Spleen (tissue), 11 donors: Measurements from ENCODE around the gene ADSS2. TPM values are rescaled to one million over a fixed set of nuclear protein-coding genes. Genes with fewer than 3 reads are reported as not detected.

Experiments
- DNase-seq: peaks from one replicate; pipeline ENCODE4 v3.0.0-alpha.2; 2020
- H3K27ac ChIP-seq, 8 donors: fragments of 200-600 bp; sonication (generic) in 7 of 8; 1 replicate in 4 of 8; 2 replicates in 4 of 8; pipeline versions ENCODE4 v1.5.0 to v1.8.0; 2016 to 2021; ENCODE audit warnings: inconsistent platforms in 4 of 8, mild to moderate bottlenecking in 4 of 8, moderate library complexity in 1 of 8
- H3K27me3 ChIP-seq, 7 donors: fragments of 200-600 bp; sonication (generic) in 6 of 7; replicated peaks in 1 of 7; 1 replicate in 4 of 7; 2 replicates in 3 of 7; pipeline versions ENCODE4 v1.5.0 to v1.8.0; 2016 to 2021; ENCODE audit warnings: inconsistent platforms in 3 of 7, mild to moderate bottlenecking in 1 of 7
- H3K36me3 ChIP-seq, 6 donors: fragments of 200-600 bp; sonication (generic) in 5 of 6; 1 replicate in 4 of 6; 2 replicates in 2 of 6; pipeline versions ENCODE4 v1.5.0 to v1.8.0; 2016 to 2021; ENCODE audit warnings: inconsistent platforms in 2 of 6
- H3K4me1 ChIP-seq, 6 donors: fragments of 200-600 bp; sonication (generic) in 5 of 6; 1 replicate in 3 of 6; 2 replicates in 3 of 6; pipeline versions ENCODE4 v1.5.0 to v1.8.0; 2016 to 2021; ENCODE audit warnings: inconsistent platforms in 3 of 6
- H3K4me3 ChIP-seq, 8 donors: fragments of 200-600 bp; sonication (generic) in 7 of 8; 1 replicate in 4 of 8; 2 replicates in 4 of 8; pipeline versions ENCODE4 v1.5.0 to v1.8.0; 2016 to 2021; ENCODE audit warnings: inconsistent platforms in 4 of 8, mild to moderate bottlenecking in 4 of 8, moderate library complexity in 2 of 8
- H3K9me3 ChIP-seq, 8 donors: fragments of 200-600 bp; sonication (generic) in 7 of 8; 1 replicate in 4 of 8; 2 replicates in 4 of 8; pipeline versions ENCODE4 v1.5.0 to v1.8.0; 2016 to 2021; ENCODE audit warnings: inconsistent platforms in 4 of 8
- CTCF ChIP-seq, 11 experiments: fragments of 200-600 bp in 7 of 11; fragments of 450-650 bp in 4 of 11; sonication (generic) in 4 of 11; IDR thresholded peaks in 8 of 11; conservative IDR thresholded peaks in 3 of 11; 1 replicate in 7 of 11; 2 replicates in 4 of 11; pipeline versions ENCODE4 v1.4.0 to v1.8.0; 2016 to 2021; ENCODE audit warnings: antibody characterized with exemption in 11 of 11, inconsistent platforms in 4 of 11, mild to moderate bottlenecking in 1 of 11
- POLR2A ChIP-seq, 3 donors: fragments of 450-650 bp; IDR thresholded peaks; one replicate each; pipeline ENCODE4 v1.5.1; 2017; ENCODE audit warnings: antibody characterized with exemption in 3 of 3, mild to moderate bottlenecking in 1 of 3
- POLR2AphosphoS5 ChIP-seq, 3 donors: sonication (generic); formaldehyde crosslinking; IDR thresholded peaks; one replicate each; pipeline ENCODE4 v1.5.1; 2017; ENCODE audit warnings: antibody characterized with exemption in 3 of 3
- WGBS, 5 donors: extraction: QIAGEN DNeasy Blood & Tissue Kit in 3 of 5; methylation state at CpG; one replicate each; pipeline versions ENCODE4 v1.1.5 to v1.1.7; 2013 to 2018; 5-methylcytosine and 5-hydroxymethylcytosine counted together
- intact Hi-C: fragments of 100-400 bp; cut with DNase I; formaldehyde crosslinking; loops from one replicate; pipeline ENCODE4 v1.15.0; 2023; ENCODE audit warnings: low total_unique reads
- polyA plus RNA-seq, 3 donors: library from polyadenylated mRNA; stranded (reverse); fragments of 200-250 nt; gene quantifications; one replicate each; pipeline ENCODE4 v1.2.1, GENCODE V29; 2013
- total RNA-seq, 7 donors: library from RNA; depleted of rRNA in 3 of 7; stranded (reverse); fragments of >200 nt in 3 of 7; fragmentation: NEBNext Ultra II Directional in 4 of 7; extraction: Animal tissue kit (Norgen Biotek cat#: 25700) in 4 of 7; gene quantifications; one replicate each; pipeline versions ENCODE4 v1.1.0 to v1.2.1, GENCODE V29; 2016 to 2021
- donor health status: healthy with polysubstance abuse.
- donor health status: DM: no; HTN: no; CAD: no; lungs with moderate emphysema.
- donor health status: DM: no; HTN: no; CAD: no.
- donor health status: Bipolar disorder and iron deficiency.
- donor health status: healthy.
- donor health status: DM: no; HTN: no; CAD: no.
- donor health status: DM: yes; HTN: yes; CAD: no.

The ADSS2 gene
- total and polyA plus RNA-seq, 10 donors, result 19.9 to 48.6 (median 42.1) TPM

GRCh38 chr1:244403431-244403830 is 48.3 kb downstream of the ADSS2 start:
- no peak overlapping the region for H3K4me3 ChIP-seq
- peaks cover 0 to 42% (median 25%) of the 10 kb centered on the region in 8 donors for H3K9me3 ChIP-seq
- no peak for TF ChIP-seq CTCF (IDR thresholded peaks at IDR 0.05 in 8 of 11, conservative IDR thresholded peaks at IDR 0.05 in 3 of 11)
- no peak for TF ChIP-seq POLR2AphosphoS5 (IDR thresholded peaks at IDR 0.05)
- TF ChIP-seq POLR2A (IDR thresholded peaks at IDR 0.05), result no peak
- H3K36me3 ChIP-seq, result peaks cover 4 to 75% (median 41%) of the 10 kb centered on the region in 6 donors
- no peaks in the 10 kb centered on the region for H3K27me3 ChIP-seq
- H3K27ac ChIP-seq, result no peak overlapping the region
- H3K4me1 ChIP-seq, result no peaks in the 10 kb centered on the region
- intact Hi-C loops, result no loop called here
- no peak for DNase-seq

GRCh38 chr1:244400974-244401373 is 50.7 kb downstream of the ADSS2 start:
- H3K4me1 ChIP-seq, result no peaks in the 10 kb centered on the region
- H3K27ac ChIP-seq, result no peak overlapping the region
- TF ChIP-seq POLR2A (IDR thresholded peaks at IDR 0.05) (no peak), POLR2AphosphoS5 (IDR thresholded peaks at IDR 0.05) (no peak), CTCF (IDR thresholded peaks at IDR 0.05 in 8 of 11, conservative IDR thresholded peaks at IDR 0.05 in 3 of 11) (no peak)
- 94 to 100% (median 100%) methylated on average over 2 of the region's 2 CpGs for WGBS, 5 donors
- H3K36me3 ChIP-seq, result peaks cover 4 to 50% (median 30%) of the 10 kb centered on the region in 6 donors
- intact Hi-C loops, result no loop called here
- no peaks in the 10 kb centered on the region for H3K27me3 ChIP-seq
- no peak for DNase-seq
- no peak overlapping the region for H3K4me3 ChIP-seq
- peaks cover 0 to 42% (median 25%) of the 10 kb centered on the region in 8 donors for H3K9me3 ChIP-seq

- intact Hi-C loops, result no loop called here
- Histone ChIP-seq H3K4me1 (no peaks in the 10 kb centered on the region), H3K27ac (no peak overlapping the region), H3K9me3 (peaks cover 0 to 19% (median 17%) of the 10 kb centered on the region in 8 donors), H3K27me3 (no peaks in the 10 kb centered on the region), H3K4me3 (no peak overlapping the region), H3K36me3 (peaks cover 3 to 13% (median 8%) of the 10 kb centered on the region in 6 donors)
- no peak for DNase-seq
- TF ChIP-seq POLR2A (IDR thresholded peaks at IDR 0.05), result no peak
- no peak for TF ChIP-seq POLR2AphosphoS5 (IDR thresholded peaks at IDR 0.05)
- TF ChIP-seq CTCF (IDR thresholded peaks at IDR 0.05 in 8 of 11, conservative IDR thresholded peaks at IDR 0.05 in 3 of 11), result no peak
Observed at GRCh38 chr1:244397131-244397530, 54.6 kb downstream of the ADSS2 start.

- H3K27ac ChIP-seq, result peak overlapping the region in 1 of 8 donors; percentile 2
- no peaks in the 10 kb centered on the region for H3K4me1 ChIP-seq
- intact Hi-C loops, result no loop called here
- peaks cover 0 to 8% (median 5%) of the 10 kb centered on the region in 8 donors for H3K9me3 ChIP-seq
- H3K27me3 ChIP-seq, result no peaks in the 10 kb centered on the region
- no peak overlapping the region for H3K4me3 ChIP-seq
- TF ChIP-seq POLR2AphosphoS5 (IDR thresholded peaks at IDR 0.05), result no peak
- WGBS, 5 donors, result 75 to 98% (median 91%) methylated on average over 3 to 5 of the region's 5 CpGs
- peaks cover 0 to 2% (median 0%) of the 10 kb centered on the region in 6 donors for H3K36me3 ChIP-seq
- DNase-seq, result no peak
Observed at GRCh38 chr1:244395965-244396364, 55.7 kb downstream of the ADSS2 start.
